ENCODE measurements around the gene CNTN4.

DNA sequence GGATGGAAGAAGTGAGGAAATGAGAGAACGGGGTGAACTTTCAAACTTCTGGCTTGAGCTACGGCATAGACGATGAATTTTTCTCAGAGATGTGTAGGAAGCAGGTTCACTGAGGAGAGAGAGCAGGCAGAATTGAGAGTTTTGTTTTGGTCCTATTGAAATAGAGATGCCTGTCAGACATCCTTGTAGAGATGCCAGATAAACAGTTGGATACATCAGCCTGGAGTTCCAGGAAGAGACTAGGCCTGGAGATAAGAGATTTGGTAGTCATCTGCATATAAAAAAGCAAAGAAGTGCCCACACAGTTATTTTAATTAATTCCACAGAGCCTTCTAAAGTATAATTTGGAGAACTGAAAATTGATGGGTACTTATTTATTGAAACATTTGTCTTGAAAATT, 515.9 kb downstream of the CNTN4 start:
- TF ChIP-seq, protein P1, sequence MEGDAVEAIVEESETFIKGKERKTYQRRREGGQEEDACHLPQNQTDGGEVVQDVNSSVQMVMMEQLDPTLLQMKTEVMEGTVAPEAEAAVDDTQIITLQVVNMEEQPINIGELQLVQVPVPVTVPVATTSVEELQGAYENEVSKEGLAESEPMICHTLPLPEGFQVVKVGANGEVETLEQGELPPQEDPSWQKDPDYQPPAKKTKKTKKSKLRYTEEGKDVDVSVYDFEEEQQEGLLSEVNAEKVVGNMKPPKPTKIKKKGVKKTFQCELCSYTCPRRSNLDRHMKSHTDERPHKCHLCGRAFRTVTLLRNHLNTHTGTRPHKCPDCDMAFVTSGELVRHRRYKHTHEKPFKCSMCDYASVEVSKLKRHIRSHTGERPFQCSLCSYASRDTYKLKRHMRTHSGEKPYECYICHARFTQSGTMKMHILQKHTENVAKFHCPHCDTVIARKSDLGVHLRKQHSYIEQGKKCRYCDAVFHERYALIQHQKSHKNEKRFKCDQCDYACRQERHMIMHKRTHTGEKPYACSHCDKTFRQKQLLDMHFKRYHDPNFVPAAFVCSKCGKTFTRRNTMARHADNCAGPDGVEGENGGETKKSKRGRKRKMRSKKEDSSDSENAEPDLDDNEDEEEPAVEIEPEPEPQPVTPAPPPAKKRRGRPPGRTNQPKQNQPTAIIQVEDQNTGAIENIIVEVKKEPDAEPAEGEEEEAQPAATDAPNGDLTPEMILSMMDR (IDR thresholded peaks at IDR 0.05): no peak
- no peak for TF ChIP-seq POLR2A (IDR thresholded peaks at IDR 0.05)

Data from right lobe of liver (tissue), 4 donors.